Left lung (tissue), 10 donors: ENCODE measurements around the gene GAS2L3. TPM values are rescaled to one million over a fixed set of nuclear protein-coding genes. Genes with fewer than 3 reads are reported as not detected.
"Not testable (repeated sequence)": the region's sequence is repeated elsewhere in the genome, so short reads cannot be mapped to it uniquely, and the experiment has no call there.

Experiments used
- ATAC-seq: fragments of 200-7000 bp; cut with Tn5 transposase; one replicate; pipeline ENCODE4 v1.9.1; 2020; ENCODE audit warnings: moderate library complexity
- DNase-seq, 4 donors: peaks; one replicate each; pipeline ENCODE4 v3.0.0-alpha.2; 2013 to 2020
- H3K27ac ChIP-seq, 2 donors: fragments of 200-600 bp; sonication (generic) in 1 of 2; one replicate each; pipeline versions ENCODE4 v1.5.0 to v1.8.0; 2020 to 2021
- H3K27me3 ChIP-seq, 2 donors: fragments of 200-600 bp; sonication (generic) in 1 of 2; one replicate each; pipeline versions ENCODE4 v1.5.0 to v1.8.0; 2020 to 2021
- H3K36me3 ChIP-seq, 2 donors: fragments of 200-600 bp; sonication (generic) in 1 of 2; one replicate each; pipeline versions ENCODE4 v1.5.0 to v1.8.0; 2020 to 2021
- H3K4me1 ChIP-seq, 2 donors: fragments of 200-600 bp; one replicate each; pipeline ENCODE4 v1.8.0; 2021
- H3K4me3 ChIP-seq, 2 donors: fragments of 200-600 bp; sonication (generic) in 1 of 2; one replicate each; pipeline versions ENCODE4 v1.5.0 to v1.8.0; 2020 to 2021; ENCODE audit warnings: mild to moderate bottlenecking in 1 of 2
- H3K9me3 ChIP-seq, 2 donors: fragments of 200-600 bp; sonication (generic) in 1 of 2; one replicate each; pipeline versions ENCODE4 v1.5.0 to v1.8.0; 2020 to 2021
- CTCF ChIP-seq, 2 donors: fragments of 200-600 bp; sonication (generic) in 1 of 2; IDR thresholded peaks; one replicate each; pipeline versions ENCODE4 v1.5.0 to v1.8.0; 2021; ENCODE audit warnings: antibody characterized with exemption in 2 of 2
- intact Hi-C, 2 donors: fragments of 100-400 bp; cut with DNase I; formaldehyde crosslinking; loops; one replicate each; pipeline versions ENCODE4 v1.11.2 to v1.14.2; 2022
- polyA plus RNA-seq, 6 donors: library from polyadenylated mRNA; unstranded; fragments of 120-200 nt; gene quantifications; one replicate each; pipeline ENCODE4 v1.2.1, GENCODE V29; 2013; ENCODE audit not compliant: insufficient read length in 6 of 6
- total RNA-seq, 2 donors: library from RNA; stranded (reverse); fragmentation: NEBNext Ultra II Directional; extraction: Animal tissue kit (Norgen Biotek cat#: 25700); gene quantifications; one replicate each; pipeline ENCODE4 v1.2.1, GENCODE V29; 2021
- donor health status: DM: no; HTN: yes; CAD: no.
- donor health status: DM: no; HTN: no; CAD: no.

GAS2L3 gene
- total and polyA plus RNA-seq, 8 donors, result 14.7 to 38.2 (median 23.4) TPM

- intact Hi-C loops, result no loop called here
- Histone ChIP-seq H3K4me1 (no peaks in the 10 kb centered on the region), H3K9me3 (no peaks in the 10 kb centered on the region), H3K27me3 (no peaks in the 10 kb centered on the region), H3K27ac (no peak overlapping the region), H3K4me3 (no peak overlapping the region), H3K36me3 (peaks cover 0 to 4% of the 10 kb centered on the region in 2 donors)
- no peak for TF ChIP-seq CTCF (IDR thresholded peaks at IDR 0.05)
- DNase-seq, result no peak
- no peak for ATAC-seq
Observed at GRCh38 chr12:100612606-100613005, 39.1 kb downstream of the GAS2L3 start.

- no peak for DNase-seq
- ATAC-seq, result no peak
Observed at GRCh38 chr12:100624571-100624970, 51.1 kb downstream of the GAS2L3 start.

GRCh38 chr12:100632445-100632892 lies 59.0 kb downstream of the GAS2L3 start:
- no peak for TF ChIP-seq CTCF (IDR thresholded peaks at IDR 0.05)
- no peak for DNase-seq
- Histone ChIP-seq H3K27me3 (no peaks in the 10 kb centered on the region), H3K27ac (no peak overlapping the region), H3K4me3 (no peak overlapping the region), H3K36me3 (no peaks in the 10 kb centered on the region), H3K4me1 (no peaks in the 10 kb centered on the region), H3K9me3 (no peaks in the 10 kb centered on the region)
- ATAC-seq, result no peak
- intact Hi-C loops, result no loop called here

More at GRCh38 chr12:100624571-100624970, 51.1 kb downstream of the GAS2L3 start:
- Histone ChIP-seq H3K4me1 (no peaks in the 10 kb centered on the region), H3K9me3 (no peaks in the 10 kb centered on the region), H3K36me3 (no peaks in the 10 kb centered on the region), H3K27me3 (no peaks in the 10 kb centered on the region), H3K4me3 (no peak overlapping the region), H3K27ac (no peak overlapping the region)
- intact Hi-C loops, result no loop called here
- no peak for TF ChIP-seq CTCF (IDR thresholded peaks at IDR 0.05)

GRCh38 chr12:100633082-100633785 lies 59.8 kb downstream of the GAS2L3 start:
- ATAC-seq, H3K27ac ChIP-seq, H3K36me3 ChIP-seq, H3K9me3 ChIP-seq, H3K27me3 ChIP-seq, intact Hi-C loops, H3K4me1 ChIP-seq, H3K4me3 ChIP-seq, DNase-seq: not testable (repeated sequence)

- Histone ChIP-seq H3K36me3 (no peaks in the 10 kb centered on the region), H3K4me1 (no peaks in the 10 kb centered on the region), H3K27ac (no peak overlapping the region), H3K9me3 (peaks cover 0 to 7% of the 10 kb centered on the region in 2 donors), H3K27me3 (peaks cover 0 to 16% of the 10 kb centered on the region in 2 donors), H3K4me3 (no peak overlapping the region)
- intact Hi-C loops, result no loop called here
- no peak for TF ChIP-seq CTCF (IDR thresholded peaks at IDR 0.05)
- ATAC-seq, result peak; percentile 92
- peak in 2 of 4 donors; percentile 19 to 68 for DNase-seq
Observed at GRCh38 chr12:100643246-100643645, 69.8 kb downstream of the GAS2L3 start.

- H3K36me3 ChIP-seq, result no peaks in the 10 kb centered on the region
- no peak overlapping the region for H3K27ac ChIP-seq
- no peak for ATAC-seq
- TF ChIP-seq CTCF (IDR thresholded peaks at IDR 0.05), result no peak
- H3K27me3 ChIP-seq, result peaks cover 0 to 16% of the 10 kb centered on the region in 2 donors
- H3K9me3 ChIP-seq, result peaks cover 0 to 7% of the 10 kb centered on the region in 2 donors
- H3K4me1 ChIP-seq, result no peaks in the 10 kb centered on the region
- DNase-seq, result no peak
- H3K4me3 ChIP-seq, result no peak overlapping the region
- intact Hi-C loops, result no loop called here
Observed at GRCh38 chr12:100646896-100647295, 73.4 kb downstream of the GAS2L3 start.
